NCI-H1092 treated with DMSO at 0.1 percent for 48 hours (cell line): ENCODE results near the gene MARCOL.

Source experiments
- DNase-seq: peaks from one replicate; lab custom pipeline; 2025; lab: John Stamatoyannopoulos, UW

MARCOL gene

GRCh38 chr5:148238418-148238794 lies at the start of gene MARCOL:
MARCOL (plus strand) TSS chr5:148238525; CDS start chr5:148238598, 73 bp downstream.
- DNase-seq: no peak

GRCh38 chr5:148191010-148191409 lies 47.3 kb upstream of the MARCOL start:
- DNase-seq: no peak

- no peak for DNase-seq
These were observed 45.1 kb upstream of the MARCOL start for GRCh38 chr5:148193202-148193601.

- DNase-seq: no peak
These were observed 37.2 kb upstream of the MARCOL start for GRCh38 chr5:148201151-148201550.

- DNase-seq: no peak
These were observed 35.7 kb upstream of the MARCOL start, which contains the start of gene SPINK6 for GRCh38 chr5:148202531-148203203. SPINK6 (plus strand) TSS chr5:148203042; CDS start chr5:148203097, 55 bp downstream.

GRCh38 chr5:148205044-148205806 lies 33.1 kb upstream of the MARCOL start:
- DNase-seq: no peak

GRCh38 chr5:148205865-148206264 lies 32.5 kb upstream of the MARCOL start:
- DNase-seq: no peak

- DNase-seq: no peak
These were observed 31.7 kb upstream of the MARCOL start for GRCh38 chr5:148206620-148207019.

- DNase-seq: no peak
These were observed 30.1 kb upstream of the MARCOL start for GRCh38 chr5:148208226-148208625.

- DNase-seq: peak; percentile 11
These were observed 29.1 kb upstream of the MARCOL start for GRCh38 chr5:148209151-148209770.

GRCh38 chr5:148214665-148215185 lies 23.6 kb upstream of the MARCOL start:
- no peak for DNase-seq

GRCh38 chr5:148221508-148221907 lies 16.8 kb upstream of the MARCOL start:
- DNase-seq: no peak

GRCh38 chr5:148224117-148224742 lies 14.1 kb upstream of the MARCOL start:
- no peak for DNase-seq

- no peak for DNase-seq
These were observed 9.8 kb upstream of the MARCOL start for GRCh38 chr5:148228392-148228984.

GRCh38 chr5:148229840-148230239 lies 8.5 kb upstream of the MARCOL start:
- DNase-seq: no peak

GRCh38 chr5:148230240-148230639 lies 8.1 kb upstream of the MARCOL start:
- DNase-seq: no peak

- no peak for DNase-seq
These were observed 424 bp upstream of the MARCOL start for GRCh38 chr5:148237785-148238417.

GRCh38 chr5:148248894-148249293 lies 10.6 kb downstream of the MARCOL start:
- DNase-seq: no peak

- DNase-seq: no peak
These were observed 17.1 kb downstream of the MARCOL start for GRCh38 chr5:148255456-148255855.

GRCh38 chr5:148259288-148259687 lies 21.0 kb downstream of the MARCOL start:
- no peak for DNase-seq

GRCh38 chr5:148261221-148261620 lies 22.9 kb downstream of the MARCOL start:
- DNase-seq: no peak
